Smooth muscle cell of the umbilical artery (primary cell): ENCODE results near the gene MRPL57. TPM values are rescaled to one million over a fixed set of nuclear protein-coding genes. Genes with fewer than 3 reads are reported as not detected.

ENCODE experiments used
- total RNA-seq: library from RNA; depleted of rRNA; stranded (reverse); fragments of >200 nt; gene quantifications from 2 replicates; pipeline ENCODE4 v1.2.3, GENCODE V29; 2014

The MRPL57 gene
- total RNA-seq = 11.6 and 16.0 TPM in 2 replicates

GRCh38 chr13:21176215-21176981 lies at the start of gene MRPL57, which contains the start of gene SKA3:
TSS of gene MRPL57 (plus strand) at chr13:21176658. CDS start at chr13:21176917, 259 bp downstream.
TSS of gene SKA3 (minus strand) at chr13:21176552. CDS start at chr13:21176477, 75 bp downstream.

Other genes starting within 250 kb of the MRPL57 start
- 8.0 and 25.3 TPM in 2 replicates for gene LATS2, start 115.1 kb upstream of the MRPL57 start, total RNA-seq
- 30.9 and 34.2 TPM in 2 replicates for gene SAP18, start 36.5 kb upstream of the MRPL57 start, total RNA-seq
- gene SKA3, start 106 bp upstream of the MRPL57 start, total RNA-seq = 2.7 and 4.4 TPM in 2 replicates